Activated CD4-positive, CD25-positive, alpha-beta regulatory T cell treated with anti-CD3 and anti-CD28 coated beads, Interleukin-2, amount 50 U/mL, for 24 hours (primary cell): Measurements from ENCODE around the gene FBXO41.

Source experiments
- ATAC-seq, 2 donors: fragments of 150-1000 bp; cut with Tn5 transposase; one replicate each; pipeline ENCODE4 v1.10.0; 2021; ENCODE audit warnings: mild to moderate bottlenecking in 1 of 2, moderate library complexity in 1 of 2

The FBXO41 gene

GRCh38 chr2:73284296-73285158 is at the start of gene FBXO41:
TSS of gene FBXO41 (minus strand) at chr2:73284478. CDS start at chr2:73269630, 14,848 bp downstream.
- ATAC-seq = peak; percentile 86

DNA sequence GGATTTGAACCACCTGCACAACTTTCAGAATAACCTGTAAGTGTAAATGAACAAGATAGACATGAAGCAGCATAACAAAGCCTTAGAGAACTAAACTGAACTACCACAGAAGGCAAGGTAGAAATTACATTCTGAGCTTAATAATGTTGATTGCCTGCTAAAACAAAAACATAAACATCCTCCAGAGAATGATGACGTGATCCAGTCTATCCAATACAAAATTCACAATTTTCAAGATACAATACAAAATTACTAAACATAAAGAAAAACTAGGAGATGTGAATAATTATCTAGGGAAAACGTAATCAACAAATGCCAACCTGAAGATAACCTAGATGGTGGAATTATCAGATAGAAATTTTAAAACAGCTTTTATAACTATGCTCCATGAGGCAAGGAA is 49.8 kb upstream of the FBXO41 start:
- no peak for ATAC-seq

DNA sequence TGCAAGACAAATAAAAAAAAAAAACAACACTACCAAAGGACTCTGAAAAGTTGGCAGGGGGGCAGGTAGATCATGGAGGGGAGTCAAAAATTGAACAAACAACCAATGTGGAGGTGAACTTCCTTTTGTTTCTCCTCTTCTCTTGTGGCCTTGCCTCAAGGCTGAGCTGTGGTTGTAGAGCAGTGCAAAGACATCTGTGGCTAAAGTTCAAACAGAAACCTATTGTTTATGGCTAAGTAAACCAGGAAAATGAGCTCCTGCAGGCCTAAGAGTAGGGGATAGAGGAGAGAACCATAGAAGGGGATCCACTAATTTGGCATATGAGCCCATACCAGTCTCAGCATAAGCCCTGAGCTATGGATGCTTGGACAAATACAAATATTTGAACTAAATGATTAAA is 49.3 kb upstream of the FBXO41 start:
- ATAC-seq = no peak

DNA sequence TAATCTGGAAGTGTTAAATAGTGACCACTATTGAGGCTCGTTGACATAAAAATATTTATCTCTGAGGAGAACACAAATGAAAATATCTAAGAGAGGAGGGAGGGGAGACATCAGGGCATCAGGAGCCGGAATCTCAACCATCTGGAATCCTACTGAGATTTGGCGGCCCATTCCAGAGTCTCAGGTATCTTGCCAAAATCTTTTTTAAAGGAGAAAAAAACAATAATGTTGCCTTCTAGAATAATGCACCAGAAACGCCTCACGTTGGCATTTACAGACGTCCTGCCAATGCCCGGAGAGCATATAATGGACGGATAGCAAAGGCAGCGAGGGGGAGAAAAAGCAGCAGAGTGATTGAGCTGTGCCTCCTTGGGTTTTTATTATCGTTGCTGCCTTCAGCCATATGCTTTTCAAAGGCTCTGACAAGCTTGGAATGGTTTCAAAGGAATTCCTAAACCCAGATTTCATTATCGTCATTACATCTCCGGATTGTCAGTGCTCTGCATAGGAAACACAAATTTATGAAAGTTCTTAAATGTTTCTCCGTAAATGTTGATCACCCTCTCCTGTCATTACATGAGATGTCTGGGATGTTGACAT is 39.9 kb upstream of the FBXO41 start:
- no peak for ATAC-seq

- ATAC-seq = no peak
Observed at GRCh38 chr2:73323551-73323950, 39.3 kb upstream of the FBXO41 start.

DNA sequence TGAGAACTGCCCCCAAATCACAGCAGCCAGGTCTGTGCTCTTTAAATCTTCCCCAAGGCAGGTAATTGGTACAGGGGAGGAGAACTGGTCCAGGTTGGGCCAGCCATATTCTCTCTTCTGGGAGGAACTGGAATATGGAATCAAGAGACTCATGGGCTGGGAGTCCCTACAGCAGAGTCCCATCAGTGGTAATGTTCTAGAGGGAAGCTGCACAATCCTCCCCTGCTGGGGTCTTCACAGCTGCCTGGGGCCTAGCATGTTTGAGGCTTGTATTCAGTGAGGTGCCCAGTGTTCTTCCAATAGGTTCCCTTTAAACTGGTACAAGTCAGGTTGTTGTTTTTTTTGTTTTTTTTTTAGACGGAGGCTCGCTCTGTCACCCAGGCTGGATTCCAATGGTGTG is 30.2 kb upstream of the FBXO41 start:
- ATAC-seq = no peak

DNA sequence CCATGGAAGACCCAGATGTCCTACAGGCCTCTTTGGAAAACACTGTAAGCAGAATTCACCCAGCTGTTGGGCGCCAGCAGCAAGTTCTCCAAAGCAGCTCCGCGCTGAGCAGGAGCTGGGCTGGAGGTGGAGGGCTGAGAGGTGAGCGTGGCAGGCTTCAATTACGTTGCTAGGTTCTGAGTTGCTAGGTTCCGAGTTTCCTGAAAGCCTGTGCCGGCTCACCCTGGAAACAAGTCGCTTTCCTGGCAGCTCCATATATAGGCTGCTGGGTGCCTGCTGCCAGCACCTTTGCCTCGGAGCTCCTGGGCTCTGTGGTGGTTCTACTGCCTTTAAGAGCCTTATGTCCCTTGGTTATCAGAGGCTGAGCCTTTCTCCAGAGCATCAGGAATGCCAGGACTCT is 23.4 kb upstream of the FBXO41 start:
- ATAC-seq = no peak

GRCh38 chr2:73301636-73302035 is 17.4 kb upstream of the FBXO41 start:
- ATAC-seq = no peak

- ATAC-seq = no peak
Observed at GRCh38 chr2:73300926-73301325, 16.6 kb upstream of the FBXO41 start.

DNA sequence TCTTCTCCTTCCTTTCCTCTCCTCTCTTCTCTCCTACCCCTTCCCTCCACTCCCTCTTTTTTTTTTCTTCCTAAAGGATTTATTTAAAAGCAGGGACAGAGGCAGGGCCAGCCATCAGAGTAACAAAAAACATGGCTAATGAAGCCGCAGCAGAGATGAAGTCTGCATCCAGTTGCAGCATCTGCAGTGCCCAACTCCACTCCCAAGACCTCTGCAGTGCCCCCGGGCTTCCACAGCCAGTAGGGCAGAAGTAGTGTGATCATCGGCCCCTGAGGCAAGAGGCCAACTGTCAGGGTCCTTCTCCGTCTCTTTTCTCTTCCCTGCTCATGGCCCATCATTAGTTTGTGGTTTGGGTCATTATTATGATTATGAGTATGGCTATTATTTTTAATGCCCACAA is 13.3 kb upstream of the FBXO41 start:
- ATAC-seq = no peak

- ATAC-seq = no peak
Observed at GRCh38 chr2:73297151-73297559, 12.9 kb upstream of the FBXO41 start.

DNA sequence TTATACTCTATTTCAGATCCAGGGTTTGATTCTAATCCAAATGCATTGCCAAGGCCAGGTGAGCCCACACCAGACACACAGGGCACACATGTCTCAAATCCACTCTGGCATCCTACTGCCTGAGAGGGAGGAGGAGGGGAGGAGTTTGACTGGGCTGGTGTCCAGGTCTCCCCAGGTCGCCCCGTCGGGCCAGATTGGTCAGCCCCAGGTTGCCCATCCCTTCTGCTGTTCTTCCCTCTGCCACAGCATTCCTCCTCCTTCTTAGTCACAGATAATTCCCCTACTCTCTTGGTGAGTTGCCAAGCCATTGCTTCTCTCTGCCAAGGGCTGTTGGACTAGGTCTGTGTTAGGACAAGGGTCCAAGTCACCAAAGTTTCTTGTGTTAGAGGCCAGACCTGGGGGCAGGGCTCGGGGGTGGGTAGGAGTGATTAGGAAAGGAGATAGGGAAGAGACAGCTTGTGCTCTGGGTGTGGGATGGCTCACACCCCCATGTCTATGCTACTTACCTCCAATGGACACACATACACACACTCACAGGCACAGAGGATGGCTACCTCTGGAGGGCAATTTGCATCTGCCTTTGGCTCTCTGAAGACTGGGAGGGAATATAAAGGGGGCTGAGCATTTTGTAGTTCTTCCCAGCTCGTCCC is 11.6 kb upstream of the FBXO41 start:
- no peak for ATAC-seq

- ATAC-seq = no peak
Observed at GRCh38 chr2:73294239-73294638, 10.0 kb upstream of the FBXO41 start.

DNA sequence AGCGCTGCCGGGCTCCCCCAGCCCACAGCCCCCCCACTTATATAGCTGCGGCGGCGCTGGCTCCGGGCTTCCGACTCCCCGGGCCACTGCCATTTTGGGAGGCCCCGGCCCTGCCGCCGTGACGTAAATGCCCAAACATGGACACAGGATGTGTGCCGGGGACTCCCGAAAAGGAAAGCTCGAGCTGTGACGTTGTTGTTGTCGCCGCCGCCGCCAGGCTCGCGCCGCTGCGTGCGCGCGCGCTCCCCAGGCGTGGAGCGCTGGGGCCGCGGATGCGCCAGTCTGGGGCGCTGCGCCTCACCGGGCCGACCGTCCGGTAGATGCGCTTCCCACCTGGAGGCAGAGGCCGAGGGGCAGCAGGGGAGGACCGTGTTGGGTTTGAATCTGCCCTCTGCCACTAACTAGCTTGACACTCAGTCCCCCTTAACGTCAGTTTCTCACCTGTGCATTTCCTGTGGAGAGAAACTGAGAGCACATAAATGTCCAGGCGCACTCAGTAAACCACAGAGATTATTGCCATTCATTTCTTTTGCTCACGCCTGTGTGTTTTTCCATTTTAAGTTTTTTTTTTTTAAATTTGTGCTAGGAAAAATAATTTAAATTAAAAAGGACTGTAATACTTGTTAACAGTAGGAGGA is 9.4 kb upstream of the FBXO41 start, which contains the start of gene EGR4:
TSS of gene EGR4 (minus strand) at position 15 of the 638 bp plus-strand sequence. CDS start 231 bp downstream, outside the sequence.
- ATAC-seq = peak; percentile 94

DNA sequence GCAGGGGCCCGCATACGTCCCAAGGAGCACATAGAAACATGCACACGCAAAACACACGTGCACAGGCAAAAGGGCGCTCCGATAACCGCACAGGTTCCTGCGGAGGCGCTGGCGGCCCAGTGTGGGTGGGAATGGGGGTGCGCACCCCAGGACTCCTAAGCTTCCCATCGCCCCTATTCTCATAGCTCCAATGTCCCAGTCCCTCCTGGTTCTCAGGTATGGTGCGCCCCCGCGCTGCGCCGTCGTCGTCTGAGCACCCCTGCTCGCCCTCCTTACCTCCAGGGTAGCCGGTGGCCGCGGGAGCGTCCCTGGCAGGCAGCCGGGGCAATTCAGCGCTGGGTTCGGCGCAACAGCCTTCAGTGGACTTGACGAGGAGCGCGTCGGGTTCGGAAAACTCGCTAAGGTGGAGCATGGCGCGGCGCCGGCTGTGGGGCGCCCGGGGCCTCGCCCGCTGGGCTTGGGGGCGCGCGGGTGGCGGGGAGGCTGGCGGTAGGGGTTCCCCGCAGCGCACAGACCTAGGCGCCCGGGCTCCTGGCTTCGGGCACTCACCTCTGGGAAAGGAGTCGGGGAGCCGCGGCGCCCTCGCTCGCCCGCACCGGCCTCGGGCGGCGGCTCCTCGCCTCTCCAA is 8.7 kb upstream of the FBXO41 start:
- no peak for ATAC-seq

DNA sequence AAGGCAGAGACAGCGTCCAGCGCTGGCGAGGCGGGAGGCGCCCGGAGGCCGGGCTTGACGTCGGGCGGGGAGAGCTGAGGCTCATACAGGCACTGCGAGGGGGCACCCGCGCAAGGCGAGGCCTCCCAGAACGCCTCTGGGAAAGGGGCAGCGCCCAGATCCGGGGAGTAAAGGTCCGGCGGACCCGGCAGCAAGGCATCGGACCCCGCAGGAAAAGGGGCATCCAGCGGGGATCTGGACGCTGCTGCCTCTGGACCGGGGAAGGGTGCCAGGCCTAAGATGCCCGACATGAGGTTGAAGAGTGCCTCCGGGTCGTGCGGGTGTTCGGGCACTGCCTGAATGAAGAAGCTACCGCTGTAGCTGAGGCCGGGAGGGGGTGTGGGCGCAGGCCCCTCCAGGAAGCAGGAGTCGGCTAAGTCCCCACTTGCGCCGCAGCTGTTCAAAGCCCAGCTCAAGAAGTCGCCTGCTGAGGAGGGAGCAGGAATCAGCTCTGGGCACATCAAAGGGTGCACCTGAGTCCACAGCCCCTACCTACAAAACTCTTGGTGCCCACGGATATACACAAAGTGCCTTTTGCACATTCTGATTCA is 8.1 kb upstream of the FBXO41 start:
- no peak for ATAC-seq

- ATAC-seq = no peak
Observed at GRCh38 chr2:73291461-73292315, 7.4 kb upstream of the FBXO41 start.

- ATAC-seq = no peak
Observed at GRCh38 chr2:73291093-73291460, 6.8 kb upstream of the FBXO41 start.

- ATAC-seq = no peak
Observed at GRCh38 chr2:73290049-73290839, 6.0 kb upstream of the FBXO41 start.

- no peak for ATAC-seq
Observed at GRCh38 chr2:73289304-73289703, 5.0 kb upstream of the FBXO41 start.
